HepG2 (cell line): ENCODE measurements around the gene CCND1. TPM values are rescaled to one million over a fixed set of nuclear protein-coding genes. Genes with fewer than 3 reads are reported as not detected.

ENCODE experiments used
- ELF4 ChIP-seq: sonication (generic); formaldehyde crosslinking; IDR thresholded peaks from 2 replicates; pipeline ENCODE4 v1.5.0; 2020; ENCODE audit warnings: missing genetic modification reagents, mild to moderate bottlenecking, moderate library complexity, borderline replicate concordance
- KIAA2018 ChIP-seq: sonication (generic); formaldehyde crosslinking; IDR thresholded peaks from 2 replicates; pipeline ENCODE4 v1.5.0; 2020; ENCODE audit warnings: mild to moderate bottlenecking, missing genetic modification reagents, borderline replicate concordance
- KLF11 ChIP-seq: IDR thresholded peaks from 2 replicates; pipeline ENCODE4 v1.6.1; 2016; ENCODE audit warnings: missing compliant biosample characterization
- RCOR2 ChIP-seq: IDR thresholded peaks from 2 replicates; pipeline ENCODE4 v1.6.1; 2016; ENCODE audit warnings: missing biosample characterization, missing genetic modification reagents
- SNAI1 ChIP-seq: sonication (generic); formaldehyde crosslinking; IDR thresholded peaks from 2 replicates; pipeline ENCODE4 v1.5.0; 2020; ENCODE audit warnings: mild to moderate bottlenecking, missing genetic modification reagents, borderline replicate concordance
- SOX6 ChIP-seq, 2 experiments: fragments of 450-650 bp in 1 of 2; sonication (generic) in 1 of 2; formaldehyde crosslinking in 1 of 2; IDR thresholded peaks; 2 replicates each; pipeline versions ENCODE4 v1.4.0 to v1.6.1; 2017 to 2020; ENCODE audit warnings: antibody characterized with exemption in 1 of 2, mild to moderate bottlenecking in 1 of 2, missing genetic modification reagents in 1 of 2
- TBL1XR1 ChIP-seq: fragments of 150-350 bp; IDR thresholded peaks from 2 replicates; pipeline ENCODE4 v1.6.1; 2014; ENCODE audit warnings: borderline replicate concordance, low read length; ENCODE audit not compliant: partially characterized antibody
- ZNF337 ChIP-seq: sonication (generic); formaldehyde crosslinking; IDR thresholded peaks from 2 replicates; pipeline ENCODE4 v1.5.1; 2020; ENCODE audit warnings: missing genetic modification reagents, low read depth, mild to moderate bottlenecking, borderline replicate concordance
- ZNF510 ChIP-seq: sonication (generic); formaldehyde crosslinking; IDR thresholded peaks from 2 replicates; pipeline ENCODE4 v1.4.0; 2020; ENCODE audit warnings: low read depth, mild to moderate bottlenecking, missing genetic modification reagents
- ZNF552 ChIP-seq: sonication (generic); formaldehyde crosslinking; IDR thresholded peaks from 2 replicates; pipeline ENCODE4 v1.9.0; 2022; ENCODE audit warnings: missing genetic modification reagents, mild to moderate bottlenecking, borderline replicate concordance
- polyA plus RNA-seq, 8 experiments: library from polyadenylated mRNA; depleted of rRNA in 3 of 8; stranded (reverse) in 7 of 8; unstranded in 1 of 8; fragments of >200 nt; fragmentation: Illumina TruSeq in 4 of 8; extraction: Trizol in 4 of 8; gene quantifications; 2 replicates each; pipeline versions ENCODE4 v1.2.1 to v1.2.3, GENCODE V29; 2011 to 2016; ENCODE audit warnings: low read depth in 4 of 8, missing spikeins in 1 of 8, mixed read lengths in 1 of 8; ENCODE audit not compliant: insufficient read depth in 1 of 8
- total RNA-seq, 5 experiments: library from RNA; depleted of rRNA; stranded (reverse); fragments of >200 nt; fragmentation: Illumina TruSeq; extraction: Trizol; gene quantifications; 2 replicates each; pipeline ENCODE4 v1.2.3, GENCODE V29; 2016; ENCODE audit warnings: low read depth in 1 of 5
- TF ChIP-seq, protein P1 (sequence below): sonication (generic); formaldehyde crosslinking; IDR thresholded peaks from one replicate; pipeline ENCODE4 v1.5.1; 2020; ENCODE audit warnings: mild to moderate bottlenecking, missing genetic modification reagents; ENCODE audit errors: not compliant biosample characterization

The CCND1 gene
- total and polyA plus RNA-seq, 2 of the 13 experiments (the other 11 are each of a cell fraction or from before 2014, with no cell fraction given): 107 to 136 TPM

DNA sequence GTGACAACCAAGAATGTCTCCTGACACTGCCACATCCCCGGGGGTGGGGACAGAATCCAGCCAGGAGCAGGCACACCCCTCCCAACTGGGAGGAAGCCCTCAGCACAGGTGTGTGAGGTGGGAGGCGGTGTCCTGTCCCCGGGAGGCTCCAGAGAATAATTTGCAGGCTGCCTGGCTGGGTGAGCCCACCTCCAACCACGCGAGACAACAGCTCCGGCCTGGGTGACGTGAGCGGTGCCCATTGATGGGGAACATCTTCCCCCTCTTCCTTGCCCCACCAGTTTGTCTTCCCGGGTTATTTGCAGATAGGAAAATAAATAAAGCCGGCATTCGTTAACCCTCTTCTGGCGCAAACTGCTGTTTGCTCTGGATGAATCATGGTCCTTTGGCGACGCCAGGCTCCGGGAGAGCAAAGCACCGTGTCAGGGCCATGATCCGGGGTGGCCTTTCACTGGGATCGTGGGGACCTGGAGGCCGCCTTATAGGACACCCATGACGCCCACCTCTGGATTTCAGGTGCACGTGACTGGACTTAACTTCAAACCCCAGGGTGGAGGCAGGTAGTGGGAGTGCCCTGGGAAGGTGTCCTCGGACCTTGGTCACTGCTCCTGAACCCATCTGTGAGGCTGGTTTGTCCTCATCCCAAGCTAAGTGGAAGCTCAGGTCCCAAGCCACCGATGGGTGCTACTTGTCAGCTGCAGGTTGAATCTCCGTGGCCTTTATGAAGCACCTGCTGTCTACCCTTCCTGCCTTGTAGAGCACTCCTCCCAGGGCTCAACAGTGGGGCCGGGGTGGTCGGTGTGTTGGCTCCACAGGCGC, 13.9 kb downstream of the CCND1 start (continued):
- 0 out of 2 replicates have a peak, but pooled peaks have one; percentile 53 for TF ChIP-seq ELF4 (CRISPR knock-in tag)
- peak; percentile 58; the same call in 1 of the 2 replicates for TF ChIP-seq KLF11
- 0 out of 2 replicates have a peak, but pooled peaks have one; percentile 47 for TF ChIP-seq RCOR2 (CRISPR knock-in tag)
- no peak for TF ChIP-seq ZNF552 (CRISPR knock-in tag)
- TF ChIP-seq SNAI1 (CRISPR knock-in tag): no peak
- TF ChIP-seq ZNF510 (CRISPR knock-in tag): no peak
- TF ChIP-seq SOX6 (IDR thresholded peaks at IDR 0.05): no peak
- peak; percentile 93 for TF ChIP-seq SOX6 (CRISPR knock-in tag; IDR thresholded peaks at IDR 0.05)
- peak; percentile 88; the same call in 1 of the 2 replicates for TF ChIP-seq ZNF337 (CRISPR knock-in tag)
- no peak for TF ChIP-seq TBL1XR1
- no peak for TF ChIP-seq KIAA2018
- TF ChIP-seq, protein P1, sequence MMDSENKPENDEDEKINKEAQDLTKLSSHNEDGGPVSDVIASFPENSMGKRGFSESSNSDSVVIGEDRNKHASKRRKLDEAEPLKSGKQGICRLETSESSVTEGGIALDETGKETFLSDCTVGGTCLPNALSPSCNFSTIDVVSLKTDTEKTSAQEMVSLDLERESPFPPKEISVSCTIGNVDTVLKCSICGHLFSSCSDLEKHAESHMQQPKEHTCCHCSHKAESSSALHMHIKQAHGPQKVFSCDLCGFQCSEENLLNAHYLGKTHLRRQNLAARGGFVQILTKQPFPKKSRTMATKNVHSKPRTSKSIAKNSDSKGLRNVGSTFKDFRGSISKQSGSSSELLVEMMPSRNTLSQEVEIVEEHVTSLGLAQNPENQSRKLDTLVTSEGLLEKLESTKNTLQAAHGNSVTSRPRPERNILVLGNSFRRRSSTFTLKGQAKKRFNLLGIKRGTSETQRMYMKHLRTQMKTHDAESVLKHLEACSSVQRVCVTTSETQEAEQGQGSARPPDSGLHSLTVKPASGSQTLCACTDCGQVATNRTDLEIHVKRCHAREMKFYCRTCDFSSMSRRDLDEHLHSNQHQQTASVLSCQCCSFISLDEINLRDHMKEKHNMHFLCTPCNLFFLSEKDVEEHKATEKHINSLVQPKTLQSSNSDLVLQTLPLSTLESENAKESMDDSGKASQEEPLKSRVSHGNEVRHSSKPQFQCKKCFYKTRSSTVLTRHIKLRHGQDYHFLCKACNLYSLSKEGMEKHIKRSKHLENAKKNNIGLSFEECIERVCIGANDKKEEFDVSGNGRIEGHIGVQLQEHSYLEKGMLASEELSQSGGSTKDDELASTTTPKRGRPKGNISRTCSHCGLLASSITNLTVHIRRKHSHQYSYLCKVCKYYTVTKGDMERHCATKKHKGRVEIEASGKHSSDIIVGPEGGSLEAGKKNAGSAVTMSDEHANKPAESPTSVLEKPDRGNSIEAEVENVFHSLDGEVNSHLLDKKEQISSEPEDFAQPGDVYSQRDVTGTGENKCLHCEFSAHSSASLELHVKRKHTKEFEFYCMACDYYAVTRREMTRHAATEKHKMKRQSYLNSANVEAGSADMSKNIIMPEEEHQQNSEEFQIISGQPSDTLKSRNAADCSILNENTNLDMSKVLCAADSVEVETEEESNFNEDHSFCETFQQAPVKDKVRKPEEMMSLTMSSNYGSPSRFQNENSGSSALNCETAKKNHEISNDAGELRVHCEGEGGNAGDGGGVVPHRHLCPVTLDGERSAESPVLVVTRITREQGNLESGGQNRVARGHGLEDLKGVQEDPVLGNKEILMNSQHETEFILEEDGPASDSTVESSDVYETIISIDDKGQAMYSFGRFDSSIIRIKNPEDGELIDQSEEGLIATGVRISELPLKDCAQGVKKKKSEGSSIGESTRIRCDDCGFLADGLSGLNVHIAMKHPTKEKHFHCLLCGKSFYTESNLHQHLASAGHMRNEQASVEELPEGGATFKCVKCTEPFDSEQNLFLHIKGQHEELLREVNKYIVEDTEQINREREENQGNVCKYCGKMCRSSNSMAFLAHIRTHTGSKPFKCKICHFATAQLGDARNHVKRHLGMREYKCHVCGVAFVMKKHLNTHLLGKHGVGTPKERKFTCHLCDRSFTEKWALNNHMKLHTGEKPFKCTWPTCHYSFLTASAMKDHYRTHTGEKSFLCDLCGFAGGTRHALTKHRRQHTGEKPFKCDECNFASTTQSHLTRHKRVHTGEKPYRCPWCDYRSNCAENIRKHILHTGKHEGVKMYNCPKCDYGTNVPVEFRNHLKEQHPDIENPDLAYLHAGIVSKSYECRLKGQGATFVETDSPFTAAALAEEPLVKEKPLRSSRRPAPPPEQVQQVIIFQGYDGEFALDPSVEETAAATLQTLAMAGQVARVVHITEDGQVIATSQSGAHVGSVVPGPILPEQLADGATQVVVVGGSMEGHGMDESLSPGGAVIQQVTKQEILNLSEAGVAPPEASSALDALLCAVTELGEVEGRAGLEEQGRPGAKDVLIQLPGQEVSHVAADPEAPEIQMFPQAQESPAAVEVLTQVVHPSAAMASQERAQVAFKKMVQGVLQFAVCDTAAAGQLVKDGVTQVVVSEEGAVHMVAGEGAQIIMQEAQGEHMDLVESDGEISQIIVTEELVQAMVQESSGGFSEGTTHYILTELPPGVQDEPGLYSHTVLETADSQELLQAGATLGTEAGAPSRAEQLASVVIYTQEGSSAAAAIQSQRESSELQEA (CRISPR knock-in tag): no peak
